NCI-H128 (cell line): ENCODE results near the gene TLE2.
"Not testable (repeated sequence)": the region's sequence is repeated elsewhere in the genome, so short reads cannot be mapped to it uniquely, and the experiment has no call there.

Source experiments
- DNase-seq: peaks from one replicate; lab custom pipeline; 2025; ENCODE audit not compliant: unreplicated experiment; lab: John Stamatoyannopoulos, UW

TLE2 gene

GRCh38 chr19:2987797-2988196 lies 41.3 kb downstream of the TLE2 start:
- no peak for DNase-seq

DNA sequence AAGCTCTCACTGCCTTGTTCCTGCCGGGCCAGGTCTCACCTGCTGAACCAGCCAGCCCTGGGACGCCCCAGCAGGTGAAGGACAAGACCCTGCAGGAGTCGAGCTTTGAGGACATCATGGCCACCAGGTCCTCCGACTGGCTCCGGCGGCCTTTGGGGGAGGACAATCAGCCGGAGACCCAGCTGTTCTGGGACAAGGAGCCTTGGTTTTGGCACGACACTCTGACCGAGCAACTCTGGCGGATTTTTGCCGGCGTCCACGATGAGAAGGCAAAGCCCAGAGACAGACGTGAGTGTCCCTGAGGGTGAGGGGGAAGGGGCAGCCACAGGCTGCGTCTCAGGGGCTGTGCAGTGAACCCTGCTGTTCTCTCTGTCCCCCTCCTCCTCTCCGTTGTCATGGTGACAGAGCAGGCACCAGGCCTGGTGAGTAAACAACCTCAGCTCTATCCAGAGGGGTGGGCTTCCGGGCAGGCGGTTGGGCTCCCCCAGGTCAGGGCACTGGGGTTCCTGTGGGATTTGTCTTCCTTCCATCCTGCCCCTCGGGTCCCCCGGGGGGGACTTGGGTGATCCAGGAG lies 42.0 kb downstream of the TLE2 start:
- DNase-seq = no peak

GRCh38 chr19:2984215-2984528 lies 44.9 kb downstream of the TLE2 start:
- DNase-seq = no peak

GRCh38 chr19:2983351-2984214 lies 45.5 kb downstream of the TLE2 start:
- DNase-seq = peak; percentile 62

- peak; percentile 34 for DNase-seq
These were observed 46.1 kb downstream of the TLE2 start for GRCh38 chr19:2982983-2983350.

DNA sequence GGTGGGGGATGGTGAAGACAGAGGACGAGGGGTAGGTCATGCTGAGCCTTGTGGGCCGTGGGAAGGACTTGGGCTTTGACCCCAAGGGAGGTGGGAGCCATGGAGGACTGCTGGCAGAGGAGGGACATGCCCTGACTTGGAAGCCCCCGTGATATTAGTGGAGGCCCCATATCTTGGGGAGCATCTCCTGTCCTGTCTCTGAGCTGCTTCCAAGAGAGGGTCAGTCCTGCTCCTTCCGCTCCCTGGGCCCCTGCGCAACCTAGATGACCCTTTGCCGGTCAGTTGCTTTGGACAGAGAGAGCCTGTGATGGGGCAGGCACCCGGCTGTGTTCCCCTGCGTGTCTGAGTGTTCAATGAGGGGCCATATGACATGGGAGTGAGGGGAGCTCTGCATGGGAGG lies 46.5 kb downstream of the TLE2 start:
- no peak for DNase-seq

DNA sequence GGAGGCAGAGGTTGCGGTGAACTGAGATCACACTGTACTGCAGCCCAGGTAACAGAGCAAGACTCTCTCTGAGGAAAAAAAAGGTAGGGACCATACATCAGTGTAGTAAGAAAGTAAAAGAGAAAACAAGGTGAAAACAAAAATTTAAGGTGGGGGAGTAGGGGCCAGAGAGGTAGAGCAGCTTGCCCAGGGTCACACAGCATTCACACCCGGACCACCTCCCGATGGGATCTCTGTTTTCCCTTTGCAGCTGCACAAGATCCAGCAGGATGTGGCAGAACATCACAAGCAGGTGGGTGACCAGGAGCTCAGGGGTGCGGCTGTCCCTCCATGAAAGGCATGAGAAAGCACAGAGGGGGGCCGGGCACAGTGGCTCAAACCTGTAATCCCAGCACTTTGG lies 47.2 kb downstream of the TLE2 start:
- DNase-seq = no peak

DNA sequence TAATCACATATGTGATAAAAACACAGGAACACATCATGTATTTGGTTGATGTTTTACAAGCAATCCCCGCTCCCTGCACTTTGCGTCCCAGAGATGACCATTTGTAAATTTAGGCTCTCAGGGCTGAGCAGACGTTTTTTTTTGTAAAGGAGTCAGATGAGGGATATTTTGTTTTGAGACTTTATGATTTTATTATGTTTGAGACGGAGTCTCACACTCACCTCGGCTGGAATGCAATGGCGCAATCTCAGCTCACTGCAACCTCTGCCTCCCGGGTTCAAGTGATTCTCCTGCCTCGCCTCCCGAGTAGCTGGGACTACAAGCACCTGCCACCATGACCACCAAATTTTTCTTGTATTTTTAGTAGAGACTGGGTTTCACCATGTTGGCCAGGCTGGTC lies 50.3 kb downstream of the TLE2 start:
- DNase-seq = no peak

DNA sequence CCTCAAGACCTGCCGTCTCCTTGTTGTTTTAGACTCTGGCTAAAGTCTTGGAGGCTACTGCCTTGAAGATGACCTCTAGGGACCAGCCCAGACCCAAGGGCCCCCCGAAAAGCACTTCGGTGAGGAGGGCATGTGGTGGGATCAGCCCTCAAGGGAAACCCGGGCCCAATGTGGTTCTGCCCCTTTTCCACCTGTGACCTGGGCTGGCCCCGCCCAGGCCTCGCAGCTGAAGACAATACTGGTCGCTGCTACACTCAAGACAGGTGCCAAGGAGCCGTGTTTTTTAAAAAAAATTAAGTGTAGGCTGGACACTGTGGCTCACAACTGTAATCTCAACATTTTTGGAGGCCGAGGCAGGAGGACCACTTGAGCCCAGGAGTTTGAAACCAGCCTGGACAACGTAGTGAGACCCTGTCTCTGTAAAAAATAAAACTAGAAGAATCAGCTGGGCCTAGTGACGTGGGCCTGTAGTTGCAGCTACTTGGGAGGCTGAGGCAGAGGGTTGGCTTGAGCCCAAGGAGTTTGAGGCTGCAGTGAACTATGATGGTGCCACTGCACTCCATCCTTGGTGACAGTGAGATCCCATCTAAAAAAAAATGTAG lies 50.8 kb downstream of the TLE2 start:
- DNase-seq = no peak

GRCh38 chr19:2977746-2978138 lies 51.3 kb downstream of the TLE2 start:
- no peak for DNase-seq

DNA sequence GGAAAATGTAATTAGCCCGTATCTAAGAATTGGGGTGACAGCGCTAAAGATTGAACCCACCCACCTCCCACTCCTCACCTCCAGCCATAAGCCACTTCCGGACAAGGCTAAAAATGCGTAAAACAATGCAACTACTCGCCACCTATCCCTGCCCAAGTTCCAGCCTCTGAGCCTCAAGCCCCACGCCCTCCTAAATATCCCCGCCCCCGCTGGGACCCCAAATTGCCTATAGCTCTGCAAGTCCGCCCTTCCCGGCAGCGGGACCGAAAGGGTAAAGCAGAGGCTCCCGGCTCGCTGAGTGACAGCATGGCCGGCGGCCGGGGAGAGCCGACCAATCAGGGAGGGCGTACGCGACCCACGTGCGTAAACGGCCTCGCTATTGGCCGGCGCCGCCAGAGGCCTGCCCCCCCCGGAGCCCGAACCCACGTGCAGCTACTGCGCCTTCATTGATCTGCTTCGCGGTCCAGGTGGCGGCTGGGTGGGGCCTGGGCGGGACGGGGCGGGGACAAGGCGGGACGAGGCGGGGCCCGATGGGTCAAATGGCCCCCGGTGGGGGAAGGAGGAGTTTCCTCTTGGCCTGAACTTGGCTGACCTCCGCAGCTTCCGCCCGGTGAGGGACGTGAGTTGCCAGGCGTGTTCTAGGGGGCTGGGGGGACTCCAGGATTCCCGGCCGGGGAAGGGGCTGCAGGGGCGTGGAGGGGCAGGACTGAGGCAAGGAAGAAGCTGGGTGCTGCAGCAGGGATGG lies 51.9 kb downstream of the TLE2 start, which contains the start of gene TLE6:
TLE6 (plus strand) TSS at position 564 of the 745 bp plus-strand sequence. CDS start 670 bp downstream, outside the sequence.
- DNase-seq = peak; percentile 90

GRCh38 chr19:2976609-2977000 lies 52.5 kb downstream of the TLE2 start:
- DNase-seq = no peak

DNA sequence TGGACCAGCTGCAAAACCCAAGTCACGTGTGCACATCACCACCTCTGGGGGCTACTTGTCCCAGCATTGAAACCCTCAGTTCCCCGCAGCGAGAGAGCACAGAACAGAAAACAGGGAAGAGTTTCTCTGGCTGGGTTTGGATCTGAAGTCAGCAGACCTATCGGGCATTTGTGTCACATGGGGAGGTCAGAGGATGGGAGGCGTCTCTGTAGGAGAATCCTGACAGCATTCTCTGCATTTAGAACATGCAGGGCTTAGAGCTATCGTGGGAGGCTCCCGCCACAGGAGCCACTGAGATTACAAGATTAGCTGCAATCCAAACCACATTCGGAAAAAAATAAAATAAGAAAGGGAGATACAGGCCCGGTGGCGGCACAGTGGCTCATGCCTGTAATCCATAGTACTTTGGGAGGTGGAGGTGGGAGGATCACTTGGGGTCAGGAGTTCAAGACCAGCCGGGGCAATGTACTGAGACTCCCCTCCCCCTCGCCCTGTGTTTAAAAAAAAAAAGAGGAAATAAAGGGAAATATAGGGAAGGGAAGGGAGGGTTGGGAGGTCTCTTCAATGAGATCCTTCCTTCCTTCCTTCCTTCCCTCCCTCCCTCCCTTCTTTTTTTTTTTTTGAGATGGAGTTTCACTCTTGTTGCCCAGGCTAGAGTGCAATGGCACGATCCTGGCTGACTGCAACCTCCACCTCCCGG lies 54.6 kb downstream of the TLE2 start:
- no peak for DNase-seq

GRCh38 chr19:2973229-2973628 lies 55.9 kb downstream of the TLE2 start:
- DNase-seq = no peak

DNA sequence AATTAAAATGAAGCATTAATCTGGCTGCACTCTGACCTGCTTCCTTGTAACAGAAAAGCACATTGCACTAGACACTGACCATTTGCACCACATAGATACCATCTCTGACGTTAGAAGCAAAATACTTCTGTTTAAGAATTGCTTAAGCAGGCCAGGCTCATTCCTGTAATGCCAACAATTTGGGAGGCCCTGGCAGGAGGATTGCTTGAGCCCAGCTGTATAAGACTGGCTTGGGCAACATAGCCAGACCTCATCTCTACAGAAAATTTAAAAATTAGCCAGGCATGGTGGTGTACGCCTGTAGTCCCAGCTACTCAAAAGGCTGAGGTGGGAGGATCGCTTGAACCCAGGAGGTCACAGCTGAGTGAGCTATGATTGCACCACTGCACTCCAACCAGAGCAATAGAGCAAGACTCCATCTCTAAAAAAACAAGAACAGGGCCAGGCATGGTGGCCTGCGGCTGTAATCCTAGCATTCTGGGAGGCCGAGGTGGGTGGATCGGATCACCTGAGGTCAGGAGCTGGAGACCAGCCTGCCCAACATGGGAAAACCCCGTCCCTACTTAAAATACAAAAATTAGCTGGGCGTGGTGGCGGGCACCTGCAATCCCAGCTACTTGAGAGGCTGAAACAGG lies 58.8 kb downstream of the TLE2 start:
- no peak for DNase-seq

DNA sequence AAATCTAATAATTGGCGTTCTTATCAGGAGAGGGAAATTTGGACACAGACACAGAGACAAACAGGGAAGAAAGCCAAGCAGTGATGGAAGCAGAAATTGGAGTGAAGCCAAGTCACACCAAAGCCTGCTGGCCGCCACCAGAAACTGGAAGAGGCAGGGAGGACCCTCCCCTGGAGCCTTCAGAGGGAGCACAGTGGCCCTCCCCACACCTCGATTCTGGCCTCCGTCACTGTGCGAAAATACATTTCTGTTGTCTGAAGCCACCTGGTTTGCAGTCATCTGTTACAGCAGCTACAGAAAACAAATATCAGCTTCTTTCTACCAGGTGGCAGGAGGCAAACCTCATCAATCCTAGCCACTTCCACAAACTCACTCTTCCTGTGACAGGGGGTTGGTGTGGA lies 60.0 kb downstream of the TLE2 start:
- DNase-seq = peak; percentile 52

DNA sequence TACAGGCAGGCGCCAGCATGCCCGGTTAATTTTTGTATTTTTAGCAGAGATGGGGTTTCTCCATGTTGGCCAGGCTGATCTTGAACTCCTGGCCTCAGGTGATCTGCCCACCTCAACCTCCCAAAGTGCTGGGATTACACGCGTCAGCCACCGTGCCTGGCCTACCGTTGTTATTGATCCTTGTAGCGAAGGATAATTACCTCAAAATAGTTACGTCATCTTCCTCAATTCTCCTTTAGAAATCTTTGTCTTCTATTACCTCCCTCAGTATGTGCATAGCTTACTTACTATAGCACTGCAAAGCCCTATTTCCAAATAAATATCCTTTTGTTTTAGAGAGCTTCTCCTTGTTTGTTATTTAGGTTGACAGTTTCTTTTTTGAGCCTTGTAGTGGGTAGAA lies 61.1 kb downstream of the TLE2 start:
- no peak for DNase-seq

DNA sequence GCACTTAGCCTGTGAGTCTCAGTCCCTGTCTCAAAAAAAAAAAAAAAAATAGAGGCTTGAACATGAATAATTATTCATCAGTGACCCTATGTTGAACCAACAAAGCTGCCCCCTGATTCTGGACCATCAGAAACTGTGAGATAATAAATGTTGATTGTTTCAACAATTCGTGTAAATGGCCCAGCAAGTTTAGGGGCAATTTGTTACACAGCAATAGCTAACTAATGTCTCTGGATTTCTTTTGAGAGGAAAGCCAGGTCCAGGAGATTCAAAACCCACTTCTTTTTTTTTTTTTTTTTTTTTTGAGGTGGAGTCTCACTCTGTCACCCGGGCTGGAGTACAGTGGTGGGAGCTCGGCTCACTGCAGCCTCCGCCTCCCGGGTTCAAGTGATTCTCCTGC lies 64.2 kb downstream of the TLE2 start:
- no peak for DNase-seq

- not testable (repeated sequence) for DNase-seq
These were observed 65.4 kb downstream of the TLE2 start for GRCh38 chr19:2963631-2964030.

DNA sequence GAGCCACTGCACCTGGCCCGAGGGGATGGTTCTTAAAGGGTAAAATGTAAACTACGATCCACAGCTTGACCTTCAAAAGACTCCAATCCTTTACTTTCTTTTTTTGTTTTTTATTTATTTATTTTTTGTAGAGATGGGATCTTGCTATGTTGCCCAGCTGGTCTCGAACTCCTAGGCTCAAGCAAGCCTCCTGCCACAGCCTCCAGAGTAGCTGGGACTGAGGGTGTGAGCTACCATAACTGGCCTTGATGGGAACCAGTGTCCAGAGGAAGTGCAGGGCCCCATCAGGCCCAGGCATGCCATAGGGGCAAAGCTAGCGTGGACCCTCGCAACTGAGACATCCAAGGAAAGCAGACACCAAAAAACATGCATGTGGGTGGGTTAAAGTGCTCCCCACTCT lies 66.0 kb downstream of the TLE2 start:
- DNase-seq = no peak
